ENCODE measurements around the gene AHCYL2.

Gene AHCYL2

DNA sequence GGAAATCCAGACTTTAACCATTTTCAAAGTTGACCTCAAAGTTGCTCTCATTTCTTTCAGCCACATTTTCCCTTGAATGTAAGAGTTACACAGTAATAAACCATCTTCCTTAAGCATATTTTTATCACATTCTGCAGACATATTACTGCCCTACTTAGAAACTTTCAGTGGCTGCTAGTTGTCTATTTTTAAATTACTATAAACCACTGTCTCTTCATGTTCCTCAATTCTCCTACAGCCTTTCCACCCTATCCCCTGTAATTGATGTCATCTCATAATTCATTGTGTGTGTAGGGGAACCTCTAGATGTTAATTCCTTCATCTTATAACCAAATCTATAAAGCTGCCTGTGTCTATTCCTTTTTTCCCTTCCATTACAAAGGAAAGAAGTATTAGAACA lies 131.3 kb downstream of the AHCYL2 start:
- TF ChIP-seq CTBP1 (IDR thresholded peaks at IDR 0.05; ENCODE audit: borderline replicate concordance) (no peak), ELF4 (IDR thresholded peaks at IDR 0.05) (no peak), L3MBTL2 (conservative IDR thresholded peaks at IDR 0.05) (no peak), NFRKB (IDR thresholded peaks at IDR 0.05) (no peak), ARNT (IDR thresholded peaks at IDR 0.05) (no peak), FOXA1 (IDR thresholded peaks at IDR 0.05) (no peak), SP1 (IDR thresholded peaks at IDR 0.05) (no peak), TARDBP (IDR thresholded peaks at IDR 0.05) (no peak), FOXM1 (IDR thresholded peaks at IDR 0.05; ENCODE audit: borderline replicate concordance) (no peak), HDGF (IDR thresholded peaks at IDR 0.05; ENCODE audit: borderline replicate concordance) (no peak), BHLHE40 (IDR thresholded peaks at IDR 0.05; ENCODE audit: borderline replicate concordance) (no peak), ZNF384 (IDR thresholded peaks at IDR 0.05) (no peak), FOXK2 (IDR thresholded peaks at IDR 0.05) (no peak), LEF1 (IDR thresholded peaks at IDR 0.05; ENCODE audit: borderline replicate concordance) (no peak)
- TF ChIP-seq, protein P1, sequence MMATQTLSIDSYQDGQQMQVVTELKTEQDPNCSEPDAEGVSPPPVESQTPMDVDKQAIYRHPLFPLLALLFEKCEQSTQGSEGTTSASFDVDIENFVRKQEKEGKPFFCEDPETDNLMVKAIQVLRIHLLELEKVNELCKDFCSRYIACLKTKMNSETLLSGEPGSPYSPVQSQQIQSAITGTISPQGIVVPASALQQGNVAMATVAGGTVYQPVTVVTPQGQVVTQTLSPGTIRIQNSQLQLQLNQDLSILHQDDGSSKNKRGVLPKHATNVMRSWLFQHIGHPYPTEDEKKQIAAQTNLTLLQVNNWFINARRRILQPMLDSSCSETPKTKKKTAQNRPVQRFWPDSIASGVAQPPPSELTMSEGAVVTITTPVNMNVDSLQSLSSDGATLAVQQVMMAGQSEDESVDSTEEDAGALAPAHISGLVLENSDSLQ (IDR thresholded peaks at IDR 0.05) = no peak
- ChIA-PET POLR2A (no interaction called here), CTCF (no interaction called here)
- DNase-seq (ENCODE audit: extremely low spot score) = no peak

- ChIA-PET CTCF (interaction anchor here (1.1 to 2.0 kb wide), 4 partner anchors 8 to 17 kb away, joined by 3 to 7 read pairs (median 6); no protein-coding TSS in a partner anchor), POLR2A (no interaction called here)
Observed at GRCh38 chr7:129359176-129359575, 134.3 kb downstream of the AHCYL2 start.

GRCh38 chr7:129359638-129360037 lies 134.8 kb downstream of the AHCYL2 start:
- POLR2A ChIA-PET = no interaction called here
- DNase-seq (ENCODE audit: extremely low spot score) = no peak
- CTCF ChIA-PET = interaction anchor here (1.1 to 2.0 kb wide), 4 partner anchors 8 to 17 kb away, joined by 3 to 7 read pairs (median 6); no protein-coding TSS in a partner anchor
- TF ChIP-seq NFRKB (IDR thresholded peaks at IDR 0.05) = no peak
- TF ChIP-seq SP1 (IDR thresholded peaks at IDR 0.05) = no peak

More at GRCh38 chr7:129359176-129359575, 134.3 kb downstream of the AHCYL2 start:
- TF ChIP-seq FOXK2 (IDR thresholded peaks at IDR 0.05) = no peak
- TF ChIP-seq ZNF384 (IDR thresholded peaks at IDR 0.05) = no peak
- TF ChIP-seq SUZ12 (IDR thresholded peaks at IDR 0.05) = no peak
- no peak for TF ChIP-seq ARNT (IDR thresholded peaks at IDR 0.05)
- no peak for TF ChIP-seq BHLHE40 (IDR thresholded peaks at IDR 0.05; ENCODE audit: borderline replicate concordance)
- no peak for TF ChIP-seq FOXA1 (IDR thresholded peaks at IDR 0.05)
- no peak for TF ChIP-seq CTBP1 (IDR thresholded peaks at IDR 0.05; ENCODE audit: borderline replicate concordance)
- no peak for TF ChIP-seq LEF1 (IDR thresholded peaks at IDR 0.05; ENCODE audit: borderline replicate concordance)
- no peak for TF ChIP-seq SP1 (IDR thresholded peaks at IDR 0.05)
- no peak for TF ChIP-seq ELF4 (IDR thresholded peaks at IDR 0.05)
- TF ChIP-seq, protein P1 (IDR thresholded peaks at IDR 0.05) = no peak
- TF ChIP-seq NFRKB (IDR thresholded peaks at IDR 0.05) = no peak
- no peak for TF ChIP-seq HDGF (IDR thresholded peaks at IDR 0.05; ENCODE audit: borderline replicate concordance)
- no peak for TF ChIP-seq FOXM1 (IDR thresholded peaks at IDR 0.05; ENCODE audit: borderline replicate concordance)
- TF ChIP-seq L3MBTL2 (conservative IDR thresholded peaks at IDR 0.05) = no peak
- TF ChIP-seq TARDBP (IDR thresholded peaks at IDR 0.05) = no peak
- no peak for DNase-seq (ENCODE audit: extremely low spot score)

DNA sequence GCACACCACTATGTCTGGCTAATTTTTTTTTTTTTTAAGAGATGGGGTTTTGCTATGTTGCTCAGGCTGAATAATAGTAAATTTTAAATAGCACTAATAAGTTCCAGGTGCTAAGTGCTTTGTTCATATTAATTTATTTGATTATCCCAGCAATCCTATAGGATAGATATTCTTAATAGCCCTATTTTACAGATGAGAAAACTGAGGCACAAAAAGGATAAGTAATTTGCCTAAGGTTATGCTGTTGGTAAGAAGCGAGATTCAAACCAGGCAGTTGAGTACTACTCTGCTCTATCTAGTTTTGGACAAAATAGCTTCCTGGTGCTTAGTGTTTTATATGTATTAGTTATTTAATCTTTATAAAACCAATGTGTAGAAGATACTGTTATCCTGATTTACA lies 136.9 kb downstream of the AHCYL2 start:
- CTCF ChIA-PET = no interaction called here

DNA sequence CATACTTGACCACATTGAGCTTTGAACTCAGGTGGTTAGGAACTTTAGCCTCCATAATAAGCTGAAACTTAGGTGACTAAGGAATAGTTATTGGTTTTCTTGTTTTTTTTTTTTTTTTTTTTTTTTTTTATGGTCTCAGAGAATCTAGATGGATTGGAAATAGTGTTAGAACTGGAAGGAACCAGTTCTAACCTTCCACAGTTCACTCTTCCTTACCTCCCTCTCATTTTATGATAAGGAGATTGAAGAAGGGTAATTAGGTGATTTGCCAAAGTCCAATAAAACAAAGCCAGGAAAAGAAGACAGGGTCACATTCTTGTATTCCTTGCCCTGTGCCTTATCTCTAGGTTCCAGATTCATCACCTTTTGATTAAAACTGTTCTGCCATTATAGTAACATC lies 137.7 kb downstream of the AHCYL2 start:
- ChIA-PET CTCF (interaction anchor here (1.0 kb wide), 1 partner anchor 14 kb away, joined by 3 read pairs; no protein-coding TSS in a partner anchor), POLR2A (no interaction called here)
- TF ChIP-seq FOXK2 (IDR thresholded peaks at IDR 0.05) = no peak
- TF ChIP-seq NFRKB (IDR thresholded peaks at IDR 0.05) = no peak
- no peak for TF ChIP-seq FOXA1 (IDR thresholded peaks at IDR 0.05)
- no peak for TF ChIP-seq SP1 (IDR thresholded peaks at IDR 0.05)
- TF ChIP-seq TARDBP (IDR thresholded peaks at IDR 0.05) = no peak
- no peak for TF ChIP-seq CTBP1 (IDR thresholded peaks at IDR 0.05; ENCODE audit: borderline replicate concordance)
- no peak for TF ChIP-seq HDGF (IDR thresholded peaks at IDR 0.05; ENCODE audit: borderline replicate concordance)
- no peak for TF ChIP-seq ZNF384 (IDR thresholded peaks at IDR 0.05)
- TF ChIP-seq FOXM1 (IDR thresholded peaks at IDR 0.05; ENCODE audit: borderline replicate concordance) = no peak
- no peak for TF ChIP-seq ELF4 (IDR thresholded peaks at IDR 0.05)
- TF ChIP-seq ARNT (IDR thresholded peaks at IDR 0.05) = no peak
- TF ChIP-seq L3MBTL2 (conservative IDR thresholded peaks at IDR 0.05) = no peak
- TF ChIP-seq, protein P1 (IDR thresholded peaks at IDR 0.05) = no peak
- TF ChIP-seq LEF1 (IDR thresholded peaks at IDR 0.05; ENCODE audit: borderline replicate concordance) = no peak
- TF ChIP-seq BHLHE40 (IDR thresholded peaks at IDR 0.05; ENCODE audit: borderline replicate concordance) = no peak
- no peak for DNase-seq (ENCODE audit: extremely low spot score)

More for the DNA sequence above, 136.9 kb downstream of the AHCYL2 start:
- TF ChIP-seq SP1 (IDR thresholded peaks at IDR 0.05) (no peak), LEF1 (IDR thresholded peaks at IDR 0.05; ENCODE audit: borderline replicate concordance) (no peak), L3MBTL2 (conservative IDR thresholded peaks at IDR 0.05) (no peak), ARNT (IDR thresholded peaks at IDR 0.05) (no peak), TARDBP (IDR thresholded peaks at IDR 0.05) (no peak), FOXK2 (IDR thresholded peaks at IDR 0.05) (no peak), BHLHE40 (IDR thresholded peaks at IDR 0.05; ENCODE audit: borderline replicate concordance) (no peak), ELF4 (IDR thresholded peaks at IDR 0.05) (no peak), ZNF384 (IDR thresholded peaks at IDR 0.05) (no peak), HDGF (IDR thresholded peaks at IDR 0.05; ENCODE audit: borderline replicate concordance) (no peak), FOXA1 (IDR thresholded peaks at IDR 0.05) (no peak), NFRKB (IDR thresholded peaks at IDR 0.05) (no peak), SUZ12 (IDR thresholded peaks at IDR 0.05) (no peak)
- TF ChIP-seq, protein P1 (IDR thresholded peaks at IDR 0.05) = no peak
- no peak for DNase-seq (ENCODE audit: extremely low spot score)
- POLR2A ChIA-PET = no interaction called here

Data from HEK293T (cell line).